Activated CD8-positive, alpha-beta memory T cell treated with anti-CD3 and anti-CD28 coated beads, Interleukin-2, amount 50 U/mL, for 24 hours (primary cell): ENCODE results near the gene FAIM2.
"Not testable (repeated sequence)": the region's sequence is repeated elsewhere in the genome, so short reads cannot be mapped to it uniquely, and the experiment has no call there.

Source experiments
- DNase-seq: peaks from one replicate; pipeline ENCODE4 v3.0.0-alpha.2; 2020; ENCODE audit errors: extremely low read depth

Gene FAIM2

DNA sequence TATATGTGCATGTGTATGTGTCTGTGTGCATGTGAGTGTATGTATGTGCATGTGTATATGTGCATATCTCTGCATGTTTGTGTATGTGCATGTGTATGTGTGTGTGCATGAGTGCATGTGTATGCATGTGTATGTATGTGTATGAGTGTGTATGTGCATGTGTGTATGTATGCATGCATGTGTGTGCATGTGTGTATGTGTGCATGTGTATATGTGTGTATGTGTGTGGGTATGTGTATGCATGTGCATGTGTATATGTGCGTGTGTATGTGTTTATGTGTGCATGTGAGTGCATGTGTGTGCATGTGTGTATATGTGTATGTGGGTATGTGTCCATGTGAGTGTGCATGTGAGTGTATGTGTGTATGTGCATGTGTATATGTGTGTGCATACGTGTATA is 24.6 kb downstream of the FAIM2 start:
- not testable (repeated sequence) for DNase-seq

DNA sequence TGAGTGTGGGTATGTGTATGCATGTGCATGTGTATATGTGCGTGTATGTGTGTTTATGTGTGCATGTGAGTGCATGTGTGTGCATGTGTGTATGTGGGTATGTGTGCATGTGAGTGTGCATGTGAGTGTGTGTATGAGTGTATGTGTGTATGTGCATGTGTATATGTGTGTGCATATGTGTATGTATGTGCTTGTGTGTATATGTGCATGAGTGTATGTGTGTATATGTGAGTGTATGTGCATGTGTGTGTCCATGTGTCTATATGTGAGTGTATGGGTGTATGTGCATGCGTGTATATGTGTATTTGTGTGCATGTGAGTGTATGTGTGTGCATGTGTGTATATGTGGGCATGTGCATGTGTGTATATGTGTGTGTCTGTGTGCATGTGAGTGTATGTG is 25.7 kb downstream of the FAIM2 start:
- DNase-seq = no peak

DNA sequence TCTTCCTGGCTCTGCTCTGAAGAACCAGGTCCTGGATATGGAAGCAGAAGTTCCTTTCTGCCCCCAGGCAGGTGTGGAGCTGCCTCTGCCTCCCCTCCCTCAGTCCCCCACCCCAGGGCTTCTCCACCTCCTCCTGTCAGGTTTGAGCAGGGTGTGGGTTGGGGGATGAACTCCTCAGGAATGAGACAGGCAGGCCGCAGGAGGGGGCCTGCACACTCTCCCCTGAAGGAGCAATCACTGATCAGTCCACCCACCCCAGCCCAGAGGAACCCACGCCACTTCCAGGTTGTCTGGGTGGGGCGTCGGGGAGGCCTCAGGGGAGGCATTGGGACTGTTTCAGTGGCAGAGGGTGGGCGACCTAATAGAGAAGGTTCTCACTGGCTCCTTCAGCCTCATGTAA is 26.6 kb downstream of the FAIM2 start:
- no peak for DNase-seq

DNA sequence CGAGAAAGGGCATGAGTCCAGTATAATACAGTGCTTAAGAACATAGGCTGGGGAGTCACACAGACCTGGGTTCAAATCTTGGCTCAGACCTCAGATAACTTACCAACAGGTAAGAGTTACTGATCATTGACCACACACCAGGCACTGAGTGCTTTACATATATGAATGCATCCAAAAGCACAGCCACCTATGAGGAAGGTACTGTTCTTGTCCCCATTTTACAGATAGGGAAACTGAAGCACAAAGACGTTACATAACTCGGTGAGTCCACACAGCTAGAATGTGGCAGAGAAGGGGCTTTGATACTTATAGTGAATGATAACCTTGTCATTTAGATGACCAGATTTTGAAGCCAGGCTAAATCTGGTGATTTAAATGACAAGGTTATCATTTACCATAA is 27.6 kb downstream of the FAIM2 start:
- no peak for DNase-seq

DNA sequence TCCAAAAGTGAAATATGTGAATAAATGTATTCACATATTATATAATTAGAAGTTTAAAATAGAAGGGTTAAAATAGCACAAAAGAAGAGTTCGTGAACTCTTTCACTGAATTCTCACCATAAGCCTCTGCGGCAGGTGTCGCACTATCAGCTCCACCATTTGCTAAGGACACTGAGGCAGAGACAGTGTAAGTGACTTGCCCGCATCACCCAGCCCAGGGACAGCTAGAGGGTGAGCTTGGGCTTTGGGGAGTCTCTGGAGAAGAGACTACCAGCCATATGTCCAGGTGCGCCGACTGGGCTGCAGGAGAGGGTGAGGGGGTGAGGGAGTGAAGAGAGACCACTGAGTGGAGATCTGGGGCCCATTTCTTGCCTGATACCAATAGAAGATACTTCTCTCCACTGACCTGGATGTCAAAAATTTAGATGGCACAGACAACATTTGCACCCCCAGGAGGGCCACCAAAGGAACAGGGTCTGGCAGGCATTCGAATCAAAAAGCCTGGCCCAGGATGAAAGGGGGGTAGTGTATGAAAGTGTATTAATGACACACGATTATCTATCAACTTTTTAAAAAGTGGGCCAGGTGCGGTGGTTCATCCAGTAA is 28.5 kb downstream of the FAIM2 start:
- no peak for DNase-seq

DNA sequence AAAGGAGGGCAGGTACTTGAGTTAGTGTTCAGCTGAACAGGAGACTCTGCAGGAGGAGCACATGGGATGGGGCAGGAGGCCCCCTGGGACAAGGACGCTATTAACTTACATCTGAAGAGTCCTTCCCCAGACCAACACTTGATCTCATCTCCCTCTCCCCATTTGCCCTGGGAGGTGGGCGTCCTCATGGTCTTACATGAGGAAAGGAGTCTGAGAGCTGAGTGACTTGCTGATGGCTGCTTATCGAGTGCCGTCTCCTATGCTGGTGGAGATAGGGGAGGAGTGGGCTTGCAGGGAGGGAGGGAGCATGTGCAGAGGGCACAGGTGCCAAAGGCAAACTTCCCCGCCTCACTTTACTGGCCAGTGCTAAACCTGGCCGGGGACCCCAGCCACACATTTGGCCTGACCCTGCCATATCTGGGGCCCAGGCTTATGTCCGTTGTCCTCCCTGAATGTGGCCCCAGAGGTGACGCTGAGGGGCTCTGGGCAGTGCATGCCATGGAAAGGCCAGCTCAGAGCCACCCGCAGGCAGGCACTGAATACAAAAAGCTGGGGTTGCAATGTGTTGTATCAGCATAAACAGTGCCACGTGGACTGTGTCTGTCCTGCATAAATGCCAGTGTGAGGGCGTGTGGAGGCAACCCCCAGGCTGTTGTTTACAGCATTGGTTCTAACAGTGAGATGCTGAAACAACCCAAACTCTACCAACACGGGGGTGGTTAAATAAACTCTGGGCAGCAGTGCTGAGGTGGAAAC is 29.4 kb downstream of the FAIM2 start:
- DNase-seq = no peak

DNA sequence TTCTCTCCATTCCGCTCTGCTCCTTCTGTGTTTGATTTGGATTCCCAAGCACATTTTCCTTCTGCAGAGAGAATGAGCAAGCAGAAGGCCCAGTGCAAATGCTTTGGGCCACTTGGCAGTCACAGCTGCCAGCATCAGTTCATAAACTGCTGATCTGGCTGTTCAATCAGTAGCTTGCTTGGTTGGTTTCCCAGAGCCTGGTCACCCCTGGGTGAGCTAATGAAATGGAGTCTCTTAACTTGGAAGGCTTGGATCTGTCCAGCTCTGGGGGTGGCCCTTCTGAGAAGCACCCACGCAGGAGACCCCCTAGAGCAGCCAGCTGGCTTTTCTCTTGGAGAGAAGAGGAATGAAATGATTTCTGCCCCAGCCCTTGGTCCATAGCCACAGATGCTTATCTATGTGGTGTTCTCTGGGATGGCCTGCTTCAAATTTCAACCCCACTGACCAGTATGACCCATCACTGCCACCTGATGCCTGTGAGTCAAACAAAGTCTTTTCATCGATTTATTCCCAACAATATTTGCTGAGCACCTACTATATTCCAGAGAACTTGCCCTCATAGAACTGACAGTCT is 30.3 kb downstream of the FAIM2 start:
- no peak for DNase-seq

DNA sequence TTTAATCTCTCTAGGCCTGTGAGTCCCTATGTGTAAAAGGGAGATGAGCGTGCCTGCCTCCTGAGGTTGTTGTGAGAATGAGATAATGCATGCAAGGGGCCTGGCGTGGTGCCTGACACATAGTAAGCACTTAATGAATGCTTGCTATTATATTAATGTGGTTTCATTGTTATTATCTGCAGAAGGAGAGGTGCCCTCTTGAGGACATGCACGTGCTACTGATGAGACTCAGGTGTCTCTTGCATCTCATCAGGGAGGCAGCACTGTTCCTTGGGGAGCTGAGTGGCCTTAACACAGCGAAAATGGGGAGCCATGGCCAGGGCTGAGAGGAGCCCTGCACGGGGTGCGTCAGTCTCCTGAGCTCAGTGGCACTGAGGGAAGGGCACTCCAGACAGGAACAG is 30.9 kb downstream of the FAIM2 start:
- no peak for DNase-seq

DNA sequence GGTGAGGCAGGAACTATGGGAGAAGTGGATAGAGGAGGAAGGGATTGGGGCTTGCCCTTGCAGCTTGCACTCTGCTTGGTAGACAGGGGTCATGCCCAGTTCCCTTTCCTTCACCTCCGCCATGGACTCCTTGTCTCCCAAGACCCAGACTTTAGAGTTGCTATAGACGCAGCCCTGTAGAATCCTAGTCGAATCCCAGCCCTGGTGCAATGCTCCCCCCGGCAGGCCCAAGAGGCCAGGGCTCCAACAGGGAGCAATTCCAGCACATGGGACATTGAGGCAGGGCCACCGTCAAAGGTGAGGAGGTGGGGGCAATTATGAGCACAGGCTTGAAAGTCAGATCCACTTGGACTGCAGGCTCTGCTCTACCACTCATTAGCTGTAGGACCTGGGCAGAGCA is 31.3 kb downstream of the FAIM2 start:
- no peak for DNase-seq

DNA sequence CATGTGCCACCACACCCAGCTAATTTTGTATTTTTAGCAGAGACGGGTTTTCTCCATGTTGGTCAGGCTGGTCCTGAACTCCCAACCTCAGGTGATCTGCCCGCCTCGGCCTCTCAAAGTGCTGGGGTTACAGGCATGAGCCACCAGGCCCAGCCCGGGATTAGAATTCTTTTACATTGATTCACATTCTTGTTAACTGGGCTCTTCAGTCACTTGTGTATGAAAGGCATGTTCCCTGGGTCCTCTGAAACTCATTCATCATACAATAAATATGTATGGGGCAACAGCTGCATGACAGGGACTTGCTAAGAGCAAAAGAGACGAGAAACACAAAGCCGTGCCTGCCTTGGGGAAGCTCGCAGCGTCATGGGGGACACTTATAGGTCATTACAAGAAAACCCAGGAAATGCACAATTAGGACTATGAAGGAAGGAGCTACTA is 31.9 kb downstream of the FAIM2 start:
- DNase-seq = not testable (repeated sequence)

DNA sequence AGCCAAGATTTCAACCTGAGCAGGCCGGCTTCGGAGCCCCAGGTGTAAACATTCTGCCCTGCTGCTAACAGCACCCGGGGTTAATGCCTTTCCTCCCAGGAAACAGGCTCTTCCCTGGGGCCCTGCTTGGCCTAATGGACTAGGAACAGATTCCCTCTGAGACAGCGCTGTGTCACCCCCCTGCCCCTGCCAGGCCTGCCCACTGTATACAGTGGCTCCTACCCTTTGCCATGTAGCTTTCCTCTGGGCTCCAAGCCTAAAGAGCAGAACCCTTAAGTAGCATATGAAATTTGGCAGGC is 32.5 kb downstream of the FAIM2 start:
- no peak for DNase-seq

DNA sequence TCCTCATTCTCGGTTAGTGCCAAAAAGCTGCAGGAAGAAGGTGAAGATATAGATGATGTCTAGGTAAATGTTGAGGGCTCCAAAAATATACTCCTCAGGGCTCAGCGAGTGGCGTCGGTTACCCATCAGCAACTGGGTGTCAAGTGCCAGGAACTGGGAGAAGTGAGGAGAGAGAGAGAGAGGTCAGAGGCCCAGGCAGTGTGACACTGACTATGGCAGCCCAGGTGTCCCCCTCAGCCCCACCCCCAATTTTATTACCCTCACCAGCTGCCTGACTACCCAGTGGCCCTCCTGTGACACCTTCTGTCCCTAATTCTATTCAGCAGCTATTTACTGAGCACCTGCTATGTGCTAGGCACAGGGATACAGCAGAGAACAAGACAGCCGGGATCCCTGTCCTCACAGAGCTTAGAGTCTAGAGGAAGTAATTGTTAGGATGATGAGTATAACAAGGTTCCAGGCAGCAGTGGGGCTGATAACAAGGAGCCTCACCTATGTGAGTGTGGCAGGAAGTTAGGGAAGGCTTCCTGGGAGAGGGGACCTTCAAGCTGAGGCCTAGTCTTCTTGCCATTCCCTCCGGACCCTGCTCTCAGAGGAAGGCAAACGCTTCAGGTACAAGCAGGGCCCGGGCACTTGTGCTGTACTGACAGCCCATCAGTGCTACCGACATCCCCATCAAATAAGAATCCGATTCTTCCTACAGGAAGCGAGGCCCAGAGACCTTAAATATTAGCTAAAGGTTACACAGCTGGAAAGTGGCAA is 33.0 kb downstream of the FAIM2 start:
- no peak for DNase-seq

DNA sequence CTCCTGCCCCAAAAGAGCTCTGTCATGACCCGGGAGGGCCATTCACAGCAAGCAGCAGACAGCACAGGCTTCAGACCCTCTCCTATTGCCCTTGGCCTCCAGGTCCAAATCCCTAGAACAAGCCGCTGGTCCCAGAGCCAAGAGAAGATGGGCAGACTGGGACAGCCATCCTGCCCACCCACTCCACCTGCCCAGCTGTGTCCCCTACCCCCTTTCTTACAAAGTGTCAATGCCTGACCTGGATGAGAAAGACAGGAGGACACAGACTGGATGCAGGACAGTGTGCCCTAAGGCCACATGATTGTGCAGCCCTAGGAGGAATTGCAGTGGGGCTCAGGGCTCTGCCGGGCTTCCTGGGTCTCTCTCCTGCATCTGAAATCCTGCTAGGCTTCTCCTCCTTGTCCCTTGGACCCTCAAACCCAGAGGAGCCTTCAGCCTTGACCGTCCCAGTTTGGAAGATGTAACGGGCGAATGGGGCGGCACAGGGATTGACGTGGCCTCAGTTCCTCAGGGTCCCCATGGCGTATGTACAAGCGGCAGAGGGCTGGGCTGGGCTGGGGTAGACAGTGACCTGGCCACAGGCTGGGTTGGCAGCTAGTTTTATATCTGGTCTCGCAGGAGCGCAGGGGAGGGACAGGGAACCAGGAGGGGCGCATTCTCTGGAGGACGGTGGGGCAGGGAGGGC is 33.7 kb downstream of the FAIM2 start:
- no peak for DNase-seq

DNA sequence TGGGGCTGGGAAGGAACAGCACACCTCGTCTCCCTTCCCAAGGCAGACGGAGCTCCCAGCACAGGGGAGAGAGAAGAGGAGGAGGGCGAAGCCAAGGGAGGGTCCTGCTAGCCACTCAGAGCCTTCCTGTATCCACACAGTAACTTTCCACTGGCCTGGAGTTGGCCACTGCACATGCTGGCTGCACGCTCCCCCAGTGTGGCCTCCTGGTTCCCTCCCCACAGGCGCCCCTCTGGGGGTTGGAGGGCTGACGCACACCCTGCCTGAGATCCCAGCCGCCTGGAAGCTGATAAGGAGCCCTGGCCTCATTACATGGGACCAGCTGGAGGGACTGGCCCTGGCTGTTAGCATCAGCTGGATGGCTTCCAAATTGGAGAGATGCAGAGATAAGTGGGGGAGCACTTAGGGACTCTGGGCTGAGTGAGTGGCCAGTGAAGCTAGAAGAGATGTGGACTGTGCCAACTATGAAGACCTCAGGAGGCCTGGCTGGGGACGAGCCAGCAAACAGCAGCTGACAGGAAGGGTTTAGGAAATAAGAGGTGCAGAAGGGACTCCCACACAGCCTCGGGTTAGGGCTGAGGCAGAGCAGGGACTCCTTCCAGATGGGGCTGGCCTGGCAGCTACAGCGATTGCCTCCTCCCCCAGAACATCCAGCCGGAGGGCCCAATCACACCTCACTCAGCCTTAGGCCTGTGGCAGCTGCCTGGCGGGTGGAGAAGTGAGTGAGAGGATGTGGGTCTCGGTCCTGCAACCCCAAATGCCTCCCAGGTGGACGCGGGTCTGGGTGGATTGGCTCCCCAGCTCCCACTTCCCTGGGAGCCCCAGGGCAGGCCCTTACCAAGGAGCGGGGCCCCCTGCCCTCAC is 34.5 kb downstream of the FAIM2 start:
- no peak for DNase-seq

DNA sequence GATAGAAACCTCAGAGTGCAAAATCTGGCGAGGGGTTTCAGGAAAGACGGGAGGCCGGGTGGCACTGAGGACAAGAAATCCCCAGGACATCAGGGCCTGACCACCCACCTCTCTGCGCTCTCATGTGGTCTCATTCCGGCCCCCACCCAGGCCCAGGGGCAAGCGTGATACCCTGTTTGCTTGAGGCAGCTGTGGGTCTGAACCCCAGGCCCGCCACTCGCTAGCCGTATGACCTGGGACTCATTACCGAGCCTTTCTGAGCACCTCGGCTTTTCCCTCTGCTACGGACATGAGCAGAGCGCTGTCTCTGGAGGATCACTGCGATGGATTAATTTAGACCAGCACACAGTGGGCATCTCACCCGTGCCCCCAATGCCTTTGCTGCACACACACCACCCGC is 35.3 kb downstream of the FAIM2 start:
- DNase-seq = no peak

DNA sequence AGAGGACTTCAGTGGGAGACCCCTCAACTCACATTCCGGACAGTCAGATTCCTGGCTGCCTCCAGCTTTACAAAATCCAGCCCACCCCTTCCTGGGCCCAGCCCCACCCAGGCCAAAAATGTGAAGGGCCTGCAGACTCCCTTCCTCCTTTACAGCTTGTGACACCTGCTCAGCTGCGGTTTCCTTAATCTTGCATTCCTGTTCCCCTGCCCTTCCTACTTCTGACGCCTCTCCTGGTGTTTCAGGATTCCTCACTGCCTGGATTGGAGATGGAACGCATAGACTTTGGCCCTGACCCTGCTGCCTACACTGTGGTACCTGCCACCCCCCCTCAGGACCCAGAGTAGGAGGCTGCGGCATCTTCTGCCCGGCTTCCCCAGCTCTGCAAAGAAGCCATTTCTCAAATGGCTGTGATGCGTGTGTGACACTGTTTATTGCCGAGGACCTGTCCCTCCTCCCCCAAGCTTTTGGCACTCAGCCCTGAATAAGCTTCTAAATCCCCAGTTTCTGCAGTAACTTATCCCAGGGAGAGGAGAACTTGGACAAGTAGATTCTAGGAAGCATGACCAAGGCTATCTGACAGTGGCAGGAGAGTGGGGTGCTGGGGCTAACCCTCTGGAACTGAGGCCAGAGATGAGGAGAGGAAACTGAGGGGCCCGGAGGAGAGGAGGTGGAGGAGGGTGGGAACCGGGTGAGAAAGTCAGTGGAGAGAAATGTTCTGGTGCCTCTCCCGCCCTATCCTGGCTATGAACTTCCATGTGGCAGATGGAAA is 35.9 kb downstream of the FAIM2 start:
- no peak for DNase-seq

DNA sequence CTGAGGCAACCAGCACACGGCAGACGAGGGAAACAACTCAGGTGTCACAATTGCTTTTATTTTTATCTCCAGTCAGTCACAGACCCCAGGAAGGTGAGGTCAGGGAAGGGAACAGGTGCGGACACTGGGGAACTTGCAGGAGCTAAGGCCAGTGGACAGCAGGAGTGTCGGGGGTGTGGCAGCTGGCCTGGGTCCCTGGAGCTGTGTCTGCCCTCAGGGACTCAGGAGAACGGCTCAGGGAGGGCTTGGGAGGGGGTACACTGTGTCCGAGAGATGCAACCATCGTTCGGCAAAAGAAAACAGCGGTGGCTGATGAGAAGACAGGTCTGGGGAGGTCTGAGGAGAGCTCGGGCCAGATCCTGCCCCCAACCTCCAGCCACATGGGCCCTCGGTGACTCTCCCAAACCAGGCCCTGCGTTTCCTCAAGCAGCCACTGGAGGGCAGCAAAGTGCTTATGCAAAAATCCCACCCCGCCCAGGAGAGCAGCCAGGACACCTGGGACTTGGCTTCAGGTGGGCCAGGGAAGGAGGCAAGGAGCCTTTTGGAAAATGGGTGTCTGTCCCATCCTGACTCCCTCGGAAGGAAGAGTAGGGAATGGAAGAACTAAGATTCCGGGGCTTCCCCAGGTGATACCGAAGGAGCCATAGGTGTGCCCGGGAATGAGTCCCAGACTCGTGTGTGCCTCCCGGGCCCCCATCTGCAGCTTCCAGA is 36.7 kb downstream of the FAIM2 start:
- peak; percentile 39 for DNase-seq

DNA sequence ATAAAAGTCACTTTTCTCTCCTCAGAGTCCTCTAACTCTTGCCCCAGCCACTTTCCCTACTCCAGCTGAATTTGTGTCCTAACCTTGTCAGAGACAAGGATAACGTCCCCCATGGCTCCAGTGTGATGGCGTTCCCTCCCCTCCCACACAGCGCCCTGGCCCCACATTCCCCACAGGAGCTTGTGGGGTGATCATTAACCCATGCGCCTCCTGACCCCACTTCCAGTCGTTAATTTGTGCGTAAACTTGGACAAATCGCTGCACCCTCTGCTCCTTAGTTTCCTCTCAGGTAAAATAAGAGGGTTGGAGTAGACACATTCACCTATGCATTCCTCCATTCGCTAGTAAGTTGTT is 37.9 kb downstream of the FAIM2 start:
- no peak for DNase-seq

DNA sequence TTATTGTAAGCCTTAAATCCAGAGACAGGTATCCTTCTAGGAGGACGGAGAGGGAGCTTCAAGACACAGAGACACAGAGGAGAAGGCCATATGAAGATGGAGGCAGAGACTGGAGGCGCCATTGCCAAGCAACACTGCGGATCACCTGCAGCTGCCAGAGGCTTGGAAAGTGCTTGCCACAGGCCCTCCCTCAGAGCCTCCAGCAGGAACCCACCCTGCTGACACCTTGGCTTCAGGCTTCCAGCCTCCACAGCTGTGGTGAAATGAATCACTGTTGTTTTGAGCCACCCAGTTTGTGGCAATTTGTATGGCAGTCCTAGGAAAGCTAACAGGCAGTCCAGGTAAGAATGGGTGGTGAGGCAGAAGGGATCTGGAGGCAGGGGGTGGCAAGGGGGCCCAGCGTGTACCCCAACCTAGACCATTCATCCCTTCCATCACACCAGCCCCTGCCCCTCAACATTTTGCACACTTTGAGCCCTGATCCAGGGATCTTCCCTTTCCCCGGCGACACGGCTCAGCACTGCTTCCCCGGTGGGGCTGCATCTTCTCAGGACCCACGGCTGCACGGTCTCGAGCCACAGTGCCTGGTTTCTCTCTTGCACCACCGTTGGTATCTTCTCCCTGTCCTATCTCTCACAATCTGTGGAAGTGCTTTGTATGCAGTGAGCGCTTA is 38.5 kb downstream of the FAIM2 start:
- DNase-seq = no peak

DNA sequence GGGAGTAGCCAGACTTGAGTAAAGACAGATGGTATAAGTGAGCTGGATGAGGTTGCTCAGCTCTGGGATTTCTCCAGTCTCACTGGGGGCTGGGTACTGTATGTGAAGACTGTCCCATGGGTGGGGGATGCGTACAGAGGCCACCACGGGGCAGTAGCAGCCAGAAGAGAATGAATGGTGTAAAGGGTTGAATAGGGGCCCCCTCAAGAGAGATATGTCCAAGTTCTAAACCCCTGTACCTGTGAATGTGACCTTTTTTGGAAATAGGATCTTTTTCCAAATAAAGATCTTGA is 39.0 kb downstream of the FAIM2 start:
- DNase-seq = no peak
